CD4-positive, alpha-beta T cell treated with Interleukin-4 for 4 hours (primary cell): ENCODE results near the gene ELK3.
A peak's percentile ranks its signal among the peaks of the same experiment; 100 is the strongest.

Source experiments
- DNase-seq: peaks from one replicate; pipeline ENCODE4 v3.0.0-alpha.2; 2020

Gene ELK3

GRCh38 chr12:96261557-96261956, 67.4 kb downstream of the ELK3 start:
- no peak for DNase-seq

DNA sequence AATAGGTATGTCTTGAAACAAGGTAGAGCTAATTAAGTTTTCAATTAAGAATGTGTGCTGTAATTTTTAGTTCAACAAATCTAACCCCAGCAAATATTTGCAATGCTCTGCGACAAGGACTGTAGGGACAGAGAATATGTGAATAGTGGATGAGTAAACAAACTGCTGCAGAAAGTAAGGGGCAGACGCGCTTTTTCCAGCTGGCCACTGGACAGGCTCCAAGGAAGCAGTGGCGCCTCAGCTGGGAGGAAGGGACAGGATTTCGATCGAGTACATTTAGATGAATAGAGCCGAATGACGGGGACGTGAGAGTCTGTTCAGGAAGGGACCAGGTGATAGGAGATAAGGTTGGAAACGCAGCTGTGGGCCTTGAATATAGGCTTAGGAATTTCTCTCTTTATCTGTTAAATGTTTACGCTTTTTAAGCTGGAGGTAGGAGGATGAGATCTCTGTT, 69.3 kb downstream of the ELK3 start:
- DNase-seq = no peak

GRCh38 chr12:96265400-96265799, 71.2 kb downstream of the ELK3 start:
- DNase-seq = no peak

DNA sequence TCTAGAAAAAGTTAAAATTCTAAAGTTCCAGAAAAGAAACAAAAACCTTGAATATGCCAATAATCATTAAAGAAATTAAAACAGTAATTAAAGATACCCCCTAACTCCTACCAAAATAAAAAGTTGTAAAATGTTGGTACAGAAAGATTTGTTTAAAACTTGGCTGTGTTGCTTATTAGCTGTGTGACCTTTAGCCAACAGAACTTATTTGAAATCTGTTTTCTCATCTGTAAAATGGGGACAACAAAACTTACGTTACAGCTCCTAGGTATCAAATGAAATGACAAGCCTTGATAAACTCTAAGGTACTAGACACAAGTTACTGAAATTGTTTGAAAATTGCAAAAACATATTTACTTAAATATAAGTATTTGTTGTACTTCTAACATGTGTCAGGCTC, 71.7 kb downstream of the ELK3 start:
- DNase-seq = no peak

DNA sequence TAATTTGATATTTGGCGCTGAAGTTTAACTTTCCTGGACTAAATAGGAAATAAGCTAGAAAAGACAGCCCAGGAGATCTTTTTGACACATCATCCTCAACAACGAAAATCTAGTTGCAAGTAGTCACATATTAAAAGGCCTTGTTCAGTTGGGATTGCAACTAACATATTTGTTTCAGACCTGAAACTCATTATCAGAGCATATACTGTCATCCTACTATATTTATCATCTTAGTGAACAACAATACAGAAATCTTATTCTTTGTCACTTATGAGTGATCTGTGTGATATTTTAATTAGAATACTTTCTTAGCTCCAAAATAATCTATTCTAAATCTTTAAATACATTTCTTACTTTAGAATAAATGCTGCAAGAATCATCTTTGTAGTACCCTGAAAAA, 72.1 kb downstream of the ELK3 start:
- no peak for DNase-seq

- DNase-seq = no peak
Measured at GRCh38 chr12:96271469-96272199, 77.5 kb downstream of the ELK3 start.

DNA sequence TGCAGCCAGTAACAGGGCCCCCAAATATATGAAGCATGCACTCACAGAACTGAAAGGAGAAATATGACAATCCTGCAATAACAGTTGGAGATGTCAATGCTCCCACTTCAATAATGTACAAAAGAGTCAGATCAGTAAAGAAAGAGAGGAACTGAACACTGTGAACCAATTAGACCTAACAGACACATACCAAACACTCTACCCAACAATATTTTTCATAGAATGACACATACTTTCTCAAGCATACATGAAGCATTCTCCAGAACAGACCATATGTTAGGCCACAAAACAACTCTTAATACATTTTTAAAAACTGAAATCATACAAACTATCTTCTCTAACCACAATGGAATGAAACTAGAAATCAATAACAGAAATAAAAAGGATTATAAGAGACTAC, 80.2 kb downstream of the ELK3 start:
- no peak for DNase-seq

GRCh38 chr12:96285158-96285557, 91.0 kb downstream of the ELK3 start:
- no peak for DNase-seq

GRCh38 chr12:96289067-96289466, 94.9 kb downstream of the ELK3 start:
- DNase-seq = no peak

DNA sequence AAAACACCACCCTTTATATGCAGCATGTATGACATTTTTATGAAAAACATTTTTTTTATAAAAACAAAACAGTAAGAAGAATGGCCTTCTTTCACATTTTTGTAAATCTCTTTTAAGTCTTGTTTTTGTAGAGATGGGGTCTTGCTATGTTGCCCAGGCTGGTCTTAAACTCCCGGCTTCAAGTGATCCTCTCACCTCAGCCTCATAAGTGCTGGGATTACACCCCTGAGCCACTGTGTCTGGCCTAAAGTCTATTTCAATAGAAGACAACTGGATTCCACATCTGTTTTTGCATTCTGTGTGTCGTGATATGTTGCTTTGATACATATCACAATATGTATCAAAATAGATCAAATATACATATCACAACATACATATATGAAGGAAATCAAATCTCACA, 98.9 kb downstream of the ELK3 start:
- DNase-seq = no peak

DNA sequence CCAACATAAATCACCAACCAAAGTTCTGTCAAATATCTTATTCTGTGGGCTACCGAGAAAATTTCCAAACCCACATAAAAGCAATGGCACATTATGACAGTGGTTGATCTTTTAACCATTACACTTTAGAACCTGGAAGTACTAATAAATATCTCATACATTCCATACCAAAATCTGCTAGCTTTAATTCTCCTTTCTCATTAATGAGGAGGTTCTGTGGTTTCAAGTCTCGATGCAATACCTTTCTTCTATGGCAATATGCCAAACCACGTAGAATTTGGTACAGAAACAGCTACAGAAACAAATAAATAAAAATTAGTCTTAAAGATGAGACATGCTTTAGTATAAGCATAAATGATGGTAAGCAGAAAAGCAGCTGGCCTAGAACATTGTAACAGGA, 100.7 kb downstream of the ELK3 start:
- peak; percentile 66 for DNase-seq

- DNase-seq = no peak
Measured at GRCh38 chr12:96295532-96296160, 101.5 kb downstream of the ELK3 start.

- DNase-seq = no peak
Measured at GRCh38 chr12:96297504-96297903, 103.3 kb downstream of the ELK3 start.

DNA sequence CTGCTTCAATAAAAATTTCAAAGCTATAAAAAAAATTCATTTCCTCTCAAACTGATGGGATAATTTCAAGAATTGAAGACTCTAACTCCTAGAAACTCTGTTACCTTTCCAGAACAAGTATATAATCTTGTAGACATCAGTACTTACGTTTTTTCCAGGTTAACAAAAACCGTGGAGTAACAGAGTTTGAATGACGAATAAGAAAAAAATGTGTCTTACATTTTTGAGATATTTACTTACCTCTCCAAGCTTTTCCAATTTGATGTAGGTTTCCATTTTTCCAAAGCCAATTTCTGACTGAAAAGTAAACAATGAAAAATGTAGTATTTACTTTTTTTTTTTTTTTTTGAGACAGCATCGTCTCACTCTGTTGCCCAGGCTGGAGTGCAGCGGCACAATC, 105.9 kb downstream of the ELK3 start:
- no peak for DNase-seq

DNA sequence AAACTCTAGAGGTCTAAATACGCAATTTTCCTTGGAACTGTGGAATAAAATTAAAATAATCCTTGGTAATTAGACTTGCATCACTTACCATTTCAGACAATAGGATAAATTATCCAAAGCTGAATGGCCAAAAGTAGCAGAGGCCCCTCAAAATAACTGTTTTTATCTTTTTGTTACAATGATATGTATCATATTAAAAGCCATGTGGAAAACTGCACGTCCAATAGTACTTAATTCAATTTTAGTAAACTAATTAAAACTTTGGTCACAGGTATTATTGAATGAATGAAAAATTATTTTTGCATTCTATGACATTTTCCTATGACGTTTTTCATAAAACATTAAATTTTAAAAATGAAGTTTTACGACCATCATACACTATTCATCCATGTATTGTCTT, 107.6 kb downstream of the ELK3 start:
- no peak for DNase-seq

GRCh38 chr12:96302687-96303310, 108.6 kb downstream of the ELK3 start:
- no peak for DNase-seq

DNA sequence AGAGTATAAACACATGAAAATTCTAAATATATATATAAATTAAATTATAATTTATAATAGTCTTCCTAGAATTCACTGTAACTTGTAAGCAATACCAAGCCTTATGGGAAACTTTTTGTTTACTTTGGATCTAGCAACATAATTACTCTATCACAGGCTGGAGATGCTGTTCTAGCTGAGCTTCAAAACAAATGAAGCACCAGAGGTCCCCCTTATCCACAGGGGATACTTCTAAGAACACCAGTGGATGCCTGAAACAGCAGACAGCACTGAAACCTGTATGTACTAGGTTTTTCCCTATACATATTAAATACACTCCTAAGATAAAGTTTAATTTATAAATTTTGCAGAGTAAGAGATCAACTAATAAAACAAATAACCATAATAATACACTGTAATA, 109.5 kb downstream of the ELK3 start:
- DNase-seq = no peak

GRCh38 chr12:96305665-96306064, 111.5 kb downstream of the ELK3 start:
- no peak for DNase-seq

- DNase-seq = no peak
Measured at GRCh38 chr12:96308881-96309280, 114.7 kb downstream of the ELK3 start.

- no peak for DNase-seq
Measured at GRCh38 chr12:96310067-96310466, 115.9 kb downstream of the ELK3 start.

- DNase-seq = no peak
Measured at GRCh38 chr12:96311191-96311590, 117.0 kb downstream of the ELK3 start.

- DNase-seq = no peak
Measured at GRCh38 chr12:96313606-96314005, 119.4 kb downstream of the ELK3 start.

GRCh38 chr12:96314723-96315122, 120.5 kb downstream of the ELK3 start:
- DNase-seq = no peak

GRCh38 chr12:96315741-96316481, 121.7 kb downstream of the ELK3 start:
- peak; percentile 48 for DNase-seq
